Measurements from ENCODE around the gene MAML3. TPM values are rescaled to one million over a fixed set of nuclear protein-coding genes. Genes with fewer than 3 reads are reported as not detected.

The MAML3 gene
- total RNA-seq, 1 donor from 2014 or later: 2.7 TPM

- Histone ChIP-seq H3K36me3 (ENCODE audit: control insufficient read depth, insufficient read depth, low read length) (no peaks in the 10 kb centered on the region), H3K4me3 (ENCODE audit: low read depth, low read length) (no peak overlapping the region), H3K27me3 (ENCODE audit: control insufficient read depth, insufficient read depth, low read length) (no peaks in the 10 kb centered on the region)
- no peak for DNase-seq (ENCODE audit: low read depth)
- TF ChIP-seq, protein P1, sequence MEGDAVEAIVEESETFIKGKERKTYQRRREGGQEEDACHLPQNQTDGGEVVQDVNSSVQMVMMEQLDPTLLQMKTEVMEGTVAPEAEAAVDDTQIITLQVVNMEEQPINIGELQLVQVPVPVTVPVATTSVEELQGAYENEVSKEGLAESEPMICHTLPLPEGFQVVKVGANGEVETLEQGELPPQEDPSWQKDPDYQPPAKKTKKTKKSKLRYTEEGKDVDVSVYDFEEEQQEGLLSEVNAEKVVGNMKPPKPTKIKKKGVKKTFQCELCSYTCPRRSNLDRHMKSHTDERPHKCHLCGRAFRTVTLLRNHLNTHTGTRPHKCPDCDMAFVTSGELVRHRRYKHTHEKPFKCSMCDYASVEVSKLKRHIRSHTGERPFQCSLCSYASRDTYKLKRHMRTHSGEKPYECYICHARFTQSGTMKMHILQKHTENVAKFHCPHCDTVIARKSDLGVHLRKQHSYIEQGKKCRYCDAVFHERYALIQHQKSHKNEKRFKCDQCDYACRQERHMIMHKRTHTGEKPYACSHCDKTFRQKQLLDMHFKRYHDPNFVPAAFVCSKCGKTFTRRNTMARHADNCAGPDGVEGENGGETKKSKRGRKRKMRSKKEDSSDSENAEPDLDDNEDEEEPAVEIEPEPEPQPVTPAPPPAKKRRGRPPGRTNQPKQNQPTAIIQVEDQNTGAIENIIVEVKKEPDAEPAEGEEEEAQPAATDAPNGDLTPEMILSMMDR (IDR thresholded peaks at IDR 0.05; ENCODE audit: insufficient read depth, low read length, poor library complexity, severe bottlenecking): no peak
These were observed 385.6 kb downstream of the MAML3 start for GRCh38 chr4:139768366-139768765.

GRCh38 chr4:139767585-139767984 lies 386.4 kb downstream of the MAML3 start:
- DNase-seq (ENCODE audit: low read depth): no peak
- no peak overlapping the region for H3K4me3 ChIP-seq (ENCODE audit: low read depth, low read length)
- no peaks in the 10 kb centered on the region for H3K36me3 ChIP-seq (ENCODE audit: control insufficient read depth, insufficient read depth, low read length)
- H3K27me3 ChIP-seq (ENCODE audit: control insufficient read depth, insufficient read depth, low read length): no peaks in the 10 kb centered on the region
- TF ChIP-seq, protein P1 (IDR thresholded peaks at IDR 0.05; ENCODE audit: insufficient read depth, low read length, poor library complexity, severe bottlenecking): no peak

- no peak overlapping the region for H3K4me3 ChIP-seq (ENCODE audit: low read depth, low read length)
- TF ChIP-seq, protein P1 (IDR thresholded peaks at IDR 0.05; ENCODE audit: insufficient read depth, low read length, poor library complexity, severe bottlenecking): no peak
- peak; percentile 87 for DNase-seq (ENCODE audit: low read depth)
- no peaks in the 10 kb centered on the region for H3K27me3 ChIP-seq (ENCODE audit: control insufficient read depth, insufficient read depth, low read length)
- H3K36me3 ChIP-seq (ENCODE audit: control insufficient read depth, insufficient read depth, low read length): no peaks in the 10 kb centered on the region
These were observed 386.8 kb downstream of the MAML3 start for GRCh38 chr4:139767168-139767567.

DNA sequence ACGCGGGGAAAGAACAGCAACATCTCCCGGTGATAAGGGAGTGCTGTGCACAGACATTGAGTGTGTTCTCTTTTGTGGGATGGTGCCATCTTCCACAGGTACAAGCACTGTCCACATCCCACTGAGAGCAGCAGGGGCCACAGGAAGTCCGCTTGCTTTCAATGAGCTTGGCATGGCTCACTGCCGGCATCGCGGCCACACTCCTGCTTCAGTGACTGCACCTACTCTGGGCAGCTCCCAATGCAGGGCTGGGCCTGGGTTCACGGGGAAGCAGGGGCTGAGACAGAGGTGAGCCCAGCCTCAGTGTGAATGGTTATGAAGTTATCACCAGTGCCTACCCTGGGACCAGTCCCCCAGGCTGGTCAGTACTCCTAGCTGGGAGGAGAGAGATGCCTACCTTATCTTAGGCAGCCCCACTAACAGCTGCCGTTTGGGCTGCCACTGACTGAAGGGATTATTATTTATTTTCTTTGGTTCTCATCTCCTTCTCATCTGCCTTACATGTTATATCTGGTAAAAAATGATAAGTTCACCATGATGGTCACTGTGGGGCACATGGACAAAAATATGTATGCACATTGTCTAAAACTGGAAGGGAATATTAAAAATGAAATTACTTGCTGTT lies 389.2 kb downstream of the MAML3 start:
- Histone ChIP-seq H3K27me3 (ENCODE audit: control insufficient read depth, insufficient read depth, low read length) (no peaks in the 10 kb centered on the region), H3K4me3 (ENCODE audit: low read depth, low read length) (no peak overlapping the region), H3K36me3 (ENCODE audit: control insufficient read depth, insufficient read depth, low read length) (no peaks in the 10 kb centered on the region)
- DNase-seq (ENCODE audit: low read depth): no peak
- TF ChIP-seq, protein P1 (IDR thresholded peaks at IDR 0.05; ENCODE audit: insufficient read depth, low read length, poor library complexity, severe bottlenecking): no peak

- Histone ChIP-seq H3K36me3 (ENCODE audit: control insufficient read depth, insufficient read depth, low read length) (no peaks in the 10 kb centered on the region), H3K4me3 (ENCODE audit: low read depth, low read length) (no peak overlapping the region), H3K27me3 (ENCODE audit: control insufficient read depth, insufficient read depth, low read length) (no peaks in the 10 kb centered on the region)
- TF ChIP-seq, protein P1 (IDR thresholded peaks at IDR 0.05; ENCODE audit: insufficient read depth, low read length, poor library complexity, severe bottlenecking): no peak
- no peak for DNase-seq (ENCODE audit: low read depth)
These were observed 389.8 kb downstream of the MAML3 start for GRCh38 chr4:139764182-139764581.

- H3K4me3 ChIP-seq (ENCODE audit: low read depth, low read length): no peak overlapping the region
- no peak for DNase-seq (ENCODE audit: low read depth)
- H3K27me3 ChIP-seq (ENCODE audit: control insufficient read depth, insufficient read depth, low read length): no peaks in the 10 kb centered on the region
- TF ChIP-seq, protein P1 (IDR thresholded peaks at IDR 0.05; ENCODE audit: insufficient read depth, low read length, poor library complexity, severe bottlenecking): no peak
- H3K36me3 ChIP-seq (ENCODE audit: control insufficient read depth, insufficient read depth, low read length): no peaks in the 10 kb centered on the region
These were observed 390.3 kb downstream of the MAML3 start for GRCh38 chr4:139763672-139764071.

Measured in kidney epithelial cell (primary cell).